GM15510 (cell line): ENCODE data around the gene CALR.

ENCODE experiments used
- POLR2A ChIP-seq: IDR thresholded peaks from 3 replicates; pipeline ENCODE4 v1.6.1; 2011; ENCODE audit warnings: borderline replicate concordance; ENCODE audit not compliant: insufficient read length; ENCODE audit errors: extremely low read depth

The CALR gene

DNA sequence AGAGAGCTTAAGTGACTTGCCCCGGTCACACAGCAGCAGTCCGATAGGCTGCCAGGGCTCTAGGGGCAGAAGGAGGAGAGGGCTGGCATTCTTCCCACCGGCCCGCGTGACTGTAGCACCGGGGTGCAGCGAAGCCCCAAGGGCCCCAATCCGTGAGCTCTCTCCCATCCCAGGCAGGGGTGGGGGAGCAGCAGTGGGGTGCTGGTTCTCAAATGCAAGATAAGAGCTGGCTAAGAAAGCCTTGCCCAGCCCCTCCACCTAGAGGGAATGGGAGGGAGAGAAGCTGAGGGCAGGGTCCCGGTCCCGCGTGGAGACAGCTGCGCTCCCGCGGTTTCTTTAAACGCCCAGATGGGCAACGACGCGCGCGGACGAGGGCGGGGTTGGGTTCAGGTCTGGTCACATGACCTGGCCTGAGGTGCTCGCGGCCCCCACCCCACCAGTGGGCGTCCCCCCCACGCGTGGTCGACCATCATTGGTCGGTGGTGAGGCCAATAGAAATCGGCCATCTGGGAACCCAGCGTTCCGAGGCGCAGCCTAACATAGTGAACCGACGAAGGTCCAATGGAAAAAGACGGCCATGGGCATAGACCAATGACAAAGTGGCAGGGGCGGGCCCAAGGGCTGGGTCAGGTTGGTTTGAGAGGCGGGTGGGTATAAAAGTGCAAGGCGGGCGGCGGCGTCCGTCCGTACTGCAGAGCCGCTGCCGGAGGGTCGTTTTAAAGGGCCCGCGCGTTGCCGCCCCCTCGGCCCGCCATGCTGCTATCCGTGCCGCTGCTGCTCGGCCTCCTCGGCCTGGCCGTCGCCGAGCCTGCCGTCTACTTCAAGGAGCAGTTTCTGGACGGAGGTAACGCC lies at the start of gene CALR:
TSS of gene CALR (plus strand) at position 683 of the 852 bp plus-strand sequence. CDS start at position 754, 71 bp downstream.
- peak; percentile 100 for TF ChIP-seq POLR2A

DNA sequence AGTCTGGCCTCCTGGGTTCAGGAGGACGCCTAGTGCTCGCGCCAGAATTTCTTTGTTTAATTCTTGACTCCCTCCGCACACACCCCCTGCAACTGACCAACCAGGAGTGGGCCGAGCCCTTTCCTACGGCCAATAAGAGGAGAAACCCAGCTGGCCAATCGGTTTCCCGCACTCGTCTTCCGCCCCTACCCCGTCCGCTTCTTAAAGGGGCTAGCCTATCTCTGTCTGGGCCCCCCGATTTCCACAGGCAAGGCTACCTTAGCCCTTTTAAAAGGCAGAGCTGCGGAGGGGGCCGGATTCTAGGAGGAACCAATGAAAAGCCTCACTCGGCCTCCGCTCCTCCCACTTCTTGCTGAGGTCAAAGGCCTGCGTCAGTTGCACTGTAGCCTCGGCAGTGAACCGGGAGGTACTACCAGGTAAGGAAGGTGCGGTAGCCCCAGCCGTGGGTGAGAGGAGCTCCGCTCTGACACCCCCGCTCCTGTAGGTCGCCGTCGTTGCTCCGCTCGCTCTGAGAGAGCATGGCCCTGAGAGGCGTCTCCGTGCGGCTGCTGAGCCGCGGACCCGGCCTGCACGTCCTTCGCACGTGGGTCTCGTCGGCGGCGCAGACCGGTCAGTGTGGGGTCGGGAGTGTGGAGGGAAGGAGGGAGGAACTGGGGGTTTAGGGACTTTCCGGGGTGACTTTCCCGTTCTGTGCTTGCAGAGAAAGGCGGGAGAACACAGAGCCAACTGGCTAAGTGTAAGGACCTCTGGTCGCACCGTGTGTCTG lies 47.4 kb upstream of the CALR start, which contains the start of gene GCDH:
TSS of gene GCDH (plus strand) at position 374 of the 766 bp plus-strand sequence. CDS start at position 519, 145 bp downstream.
- peak; percentile 71 for TF ChIP-seq POLR2A

DNA sequence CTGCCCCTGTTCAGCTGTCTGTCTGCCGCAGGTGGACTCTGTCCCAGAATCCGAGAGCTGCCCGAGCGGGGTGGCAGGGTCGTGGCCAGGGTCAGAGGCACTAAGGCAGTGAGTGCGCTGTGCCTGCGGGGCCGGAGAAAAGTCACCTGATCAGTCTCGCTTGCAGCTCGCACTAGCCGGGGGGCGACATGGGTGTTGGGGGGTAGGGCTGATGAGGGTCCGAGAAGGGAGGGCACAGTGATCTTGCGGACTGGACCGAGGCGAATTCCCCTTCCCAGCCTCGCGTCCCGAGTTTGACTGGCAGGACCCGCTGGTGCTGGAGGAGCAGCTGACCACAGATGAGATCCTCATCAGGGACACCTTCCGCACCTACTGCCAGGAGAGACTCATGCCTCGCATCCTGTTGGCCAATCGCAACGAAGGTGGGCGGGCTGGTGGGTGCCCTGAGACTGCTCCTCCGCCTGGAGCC lies 46.8 kb upstream of the CALR start:
- no peak for TF ChIP-seq POLR2A

DNA sequence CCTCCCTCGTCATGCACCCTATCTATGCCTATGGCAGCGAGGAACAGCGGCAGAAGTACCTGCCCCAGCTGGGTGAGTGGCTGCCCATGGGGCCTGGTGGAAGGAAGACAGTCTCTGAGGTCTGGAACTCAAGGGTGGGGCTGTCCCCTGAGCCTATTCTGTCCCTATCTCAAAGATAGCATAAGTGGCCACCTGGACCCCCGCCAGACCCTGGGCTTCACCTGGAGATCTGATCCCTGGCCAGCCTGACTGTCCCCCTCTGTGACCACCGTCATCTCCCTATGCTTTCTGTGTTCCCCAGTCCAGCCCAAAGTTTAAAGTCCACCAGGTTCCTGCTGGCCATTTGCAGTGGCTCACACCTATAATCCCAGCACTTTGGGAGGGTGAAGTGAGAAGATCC lies 44.8 kb upstream of the CALR start:
- no peak for TF ChIP-seq POLR2A

DNA sequence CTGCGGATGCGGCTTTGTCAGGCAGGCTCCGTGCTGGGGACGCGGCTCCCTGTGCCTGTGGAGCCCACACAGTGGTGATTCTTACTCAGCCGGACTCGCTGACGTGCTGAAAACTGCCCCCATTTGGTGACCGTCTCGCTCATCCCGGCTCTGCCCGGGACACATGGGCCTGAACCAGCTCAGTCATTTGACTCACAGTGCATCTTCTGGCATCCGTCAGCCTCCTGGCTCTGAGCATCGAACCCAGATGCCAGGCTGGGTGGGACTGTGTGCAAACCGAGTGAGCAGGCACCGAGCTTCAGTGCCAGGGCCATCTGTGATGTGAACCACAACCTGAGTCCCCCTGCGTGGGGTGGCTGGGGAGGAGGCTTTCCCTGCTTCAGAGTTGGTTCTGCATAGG lies 41.9 kb upstream of the CALR start:
- TF ChIP-seq POLR2A = no peak

DNA sequence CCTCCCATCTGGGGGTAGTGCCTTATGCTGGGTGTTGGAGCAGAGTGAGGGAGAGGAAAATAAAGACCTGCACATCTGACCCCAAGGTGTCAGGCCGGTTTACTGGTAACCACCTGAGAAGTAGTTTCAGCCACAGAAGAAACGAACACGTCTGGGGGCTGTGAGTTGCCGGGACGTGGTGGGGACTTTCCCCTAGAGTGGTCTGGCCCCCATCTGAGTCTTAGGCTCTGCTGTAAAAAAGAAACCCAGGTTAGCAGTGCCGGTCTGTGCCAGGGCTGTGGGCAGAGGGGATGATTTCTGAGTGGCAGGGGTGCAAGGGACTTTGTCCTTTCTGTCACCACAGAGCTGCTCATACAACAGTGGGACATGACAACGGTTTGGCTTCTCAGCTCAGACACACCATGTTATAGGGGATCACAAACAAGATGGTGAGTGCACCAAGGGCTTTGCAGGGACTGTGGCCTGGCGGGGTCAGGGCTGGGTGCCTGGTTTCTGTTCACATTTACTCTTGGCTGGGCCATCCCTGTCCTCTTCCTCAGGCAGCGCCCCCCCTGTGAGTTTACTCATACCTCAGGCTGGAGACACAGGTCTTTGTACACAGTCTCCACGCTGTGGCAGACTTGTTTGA lies 38.4 kb upstream of the CALR start:
- no peak for TF ChIP-seq POLR2A

DNA sequence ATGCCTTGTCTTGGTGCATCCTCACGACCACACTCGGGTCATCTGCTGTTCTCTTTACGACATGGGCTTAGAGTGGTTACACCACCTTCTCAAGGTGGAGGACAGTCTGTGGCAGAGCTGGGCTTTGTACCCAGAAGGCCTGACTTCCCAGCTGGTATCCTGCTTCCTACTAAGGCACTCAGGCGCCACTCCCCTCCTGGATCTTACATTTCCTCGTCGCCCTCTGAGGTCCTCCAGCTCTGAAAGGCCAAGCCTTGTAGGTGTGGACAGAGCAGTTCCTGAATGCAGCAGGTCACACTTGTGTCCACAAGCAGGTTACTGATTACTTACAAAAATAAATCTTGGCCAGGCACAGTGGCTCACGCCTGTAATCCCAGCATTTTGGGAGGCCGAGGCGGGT lies 31.2 kb upstream of the CALR start:
- no peak for TF ChIP-seq POLR2A

DNA sequence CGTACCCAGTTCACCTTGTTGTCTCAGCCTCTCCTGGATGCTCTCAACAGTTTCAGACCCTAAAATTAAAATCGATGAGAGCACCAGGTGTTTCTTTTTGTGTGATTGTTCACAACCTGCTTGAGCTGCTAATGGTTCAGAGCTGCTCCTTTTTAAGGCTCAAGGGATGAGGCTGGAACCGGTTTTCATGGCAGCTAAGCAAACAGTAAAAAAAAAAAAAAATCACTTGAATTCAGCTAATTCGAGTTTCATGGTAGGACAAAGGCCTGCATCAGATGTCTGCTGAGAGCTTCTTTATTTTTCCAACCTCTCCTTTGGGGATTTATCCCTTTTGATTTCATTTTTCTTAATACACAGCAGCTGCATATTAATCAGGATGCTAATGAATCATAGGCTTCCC lies 25.8 kb upstream of the CALR start:
- no peak for TF ChIP-seq POLR2A

DNA sequence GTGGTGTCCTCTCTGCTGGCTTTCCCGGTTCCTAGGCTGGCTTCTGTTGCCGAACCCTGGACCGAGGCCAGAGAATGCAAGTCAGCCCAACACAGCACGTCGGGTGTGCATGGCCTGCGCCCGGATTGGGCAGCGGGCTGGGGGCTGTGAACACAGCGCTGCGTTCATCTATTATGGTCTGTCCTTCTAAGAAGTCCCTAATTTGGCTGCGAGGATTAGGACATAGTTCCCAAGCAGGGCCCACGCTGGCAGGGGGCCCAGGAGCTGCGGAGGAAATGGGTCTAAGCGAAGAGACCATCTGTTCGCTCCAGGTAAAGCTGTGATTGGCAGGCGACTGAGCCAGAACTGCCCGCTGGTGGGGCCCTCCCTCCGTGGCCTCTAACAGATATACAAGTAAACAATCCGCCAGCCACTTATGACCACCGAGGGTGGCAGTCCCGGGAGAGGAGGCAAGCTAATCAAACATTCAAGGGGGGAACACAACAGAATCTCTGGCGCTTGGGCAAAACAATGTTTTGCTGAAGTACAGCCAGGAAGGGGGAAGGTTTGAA lies 25.3 kb upstream of the CALR start:
- TF ChIP-seq POLR2A = no peak

DNA sequence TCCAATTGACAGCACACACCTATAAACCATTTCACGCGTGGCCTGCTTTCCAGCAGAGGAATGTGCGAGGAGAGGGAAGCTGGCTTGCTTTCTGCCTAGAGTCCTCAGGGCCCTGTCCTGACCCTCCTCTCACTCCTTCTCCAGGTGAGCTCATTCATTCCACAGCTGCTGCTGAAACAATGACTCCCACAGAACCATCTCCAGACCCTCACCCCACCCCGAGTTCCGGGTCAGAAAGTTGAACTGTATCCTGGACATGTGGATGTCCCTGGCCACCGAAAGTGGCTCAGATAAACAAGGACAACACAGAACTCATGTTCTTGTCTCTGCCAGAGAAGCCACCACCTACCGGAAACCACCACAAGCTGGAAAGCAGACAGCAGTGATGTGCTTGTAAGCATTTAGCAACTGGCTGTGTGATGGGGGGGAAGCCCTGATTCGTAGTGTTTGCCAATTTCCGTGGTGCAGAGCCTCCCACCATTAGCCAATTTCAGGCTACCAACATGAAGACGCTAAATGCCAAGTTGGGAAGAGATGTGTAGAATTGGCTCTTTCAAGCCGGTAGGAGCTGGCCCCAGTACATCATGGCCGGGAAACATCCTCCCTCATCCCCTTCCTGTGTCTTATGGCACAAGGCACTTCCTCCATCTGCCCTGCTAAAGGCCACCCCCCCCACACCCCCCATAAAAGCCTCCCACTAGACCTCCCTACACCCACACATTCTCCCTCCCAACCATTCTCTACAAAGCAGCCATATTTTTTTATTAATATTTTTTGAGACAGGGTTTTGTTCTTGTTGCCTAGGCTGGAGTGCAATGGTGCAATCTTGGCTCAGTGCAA lies 24.3 kb upstream of the CALR start:
- TF ChIP-seq POLR2A = no peak

DNA sequence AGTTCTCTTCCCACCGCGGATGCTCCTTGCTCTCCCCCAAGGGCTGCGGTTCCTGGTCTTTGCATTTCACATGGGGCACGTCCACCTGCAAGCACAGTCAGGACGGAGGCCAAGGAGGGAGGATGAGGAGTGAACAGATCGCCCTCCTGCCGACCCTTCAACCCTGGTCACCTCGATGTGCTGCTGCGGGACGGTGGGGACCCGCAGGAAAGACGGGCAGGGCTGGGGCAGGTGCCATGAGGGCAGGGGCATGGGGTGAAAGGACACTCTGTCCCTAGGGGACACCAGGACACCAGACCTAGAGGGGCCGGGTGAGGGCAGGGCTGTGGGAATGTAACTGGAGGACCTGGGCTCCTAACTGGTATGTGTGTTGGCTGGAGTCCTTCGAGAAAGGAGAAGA lies 20.2 kb upstream of the CALR start:
- no peak for TF ChIP-seq POLR2A

DNA sequence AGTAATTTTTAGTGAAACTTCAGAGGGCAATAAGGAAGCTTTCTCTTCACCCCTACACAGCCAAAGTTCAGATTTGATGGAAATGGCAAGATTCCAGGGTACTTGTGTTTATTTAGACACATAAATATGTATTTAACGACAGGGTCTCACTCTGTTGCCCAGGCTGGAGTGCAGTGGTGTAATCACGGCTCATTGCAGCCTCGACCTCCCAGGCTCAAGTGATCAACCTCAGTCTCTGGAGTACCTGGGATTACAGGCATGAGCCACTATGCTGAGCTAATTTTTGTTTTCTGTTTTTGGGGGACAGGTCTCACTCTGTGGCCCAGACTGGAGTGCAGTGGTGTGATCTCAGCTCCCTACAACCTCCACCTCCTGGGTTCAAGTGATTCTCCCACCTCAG lies 17.4 kb upstream of the CALR start:
- no peak for TF ChIP-seq POLR2A

DNA sequence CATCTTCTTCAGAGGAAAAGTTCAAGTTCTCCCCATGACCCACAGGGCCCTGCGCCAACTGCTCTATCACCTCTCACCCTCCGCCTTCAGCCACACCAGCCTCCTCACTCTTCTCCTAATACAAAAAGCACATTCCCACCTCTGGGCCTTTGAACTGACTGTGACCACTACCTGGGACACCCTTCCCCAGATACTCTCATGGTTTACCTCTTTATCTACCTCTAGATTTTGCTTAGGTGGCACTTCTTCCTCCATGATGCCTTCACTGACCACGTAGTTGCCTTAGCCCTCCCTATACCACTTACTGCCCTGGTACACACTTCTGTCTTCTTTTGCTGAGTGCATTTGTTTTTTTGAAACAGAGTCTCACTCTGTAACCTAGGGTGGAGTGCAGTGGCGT lies 15.4 kb upstream of the CALR start:
- TF ChIP-seq POLR2A = no peak
